HCT116 (cell line): Measurements from ENCODE around the gene PPP3CB.

Source experiments
- EGR1 ChIP-seq: IDR thresholded peaks from 2 replicates; pipeline ENCODE4 v1.6.1; 2012; ENCODE audit warnings: low read depth
- EZH2 ChIP-seq: fragments of 200-600 bp; sonication (generic); IDR thresholded peaks from 2 replicates; pipeline ENCODE4 v1.6.1; 2017; ENCODE audit warnings: antibody characterized with exemption, mixed run types
- EZH2phosphoT487 ChIP-seq: fragments of 200-600 bp; IDR thresholded peaks from 2 replicates; pipeline ENCODE4 v1.6.1; 2018; ENCODE audit warnings: antibody characterized with exemption, borderline replicate concordance
- FOSL1 ChIP-seq: IDR thresholded peaks from 2 replicates; pipeline ENCODE4 v1.6.1; 2012; ENCODE audit warnings: low read depth
- JUND ChIP-seq: IDR thresholded peaks from 2 replicates; pipeline ENCODE4 v1.6.1; 2012
- POLR2A ChIP-seq: IDR thresholded peaks from 2 replicates; pipeline ENCODE4 v1.7.0; 2011; ENCODE audit warnings: borderline replicate concordance; ENCODE audit not compliant: insufficient read depth, insufficient read length; ENCODE audit errors: extremely low read depth
- POLR2AphosphoS5 ChIP-seq: IDR thresholded peaks from 2 replicates; pipeline ENCODE4 v1.6.1; 2011; ENCODE audit warnings: mild to moderate bottlenecking, low read depth, low read length, moderate library complexity
- SRF ChIP-seq: IDR thresholded peaks from 2 replicates; pipeline ENCODE4 v1.6.1; 2012; ENCODE audit warnings: low read depth
- TF ChIP-seq, protein P1 (sequence below): IDR thresholded peaks from 2 replicates; pipeline ENCODE4 v1.6.1; 2012
- TF ChIP-seq, protein P2 (sequence below): IDR thresholded peaks from 2 replicates; pipeline ENCODE4 v1.6.1; 2011; ENCODE audit warnings: mild to moderate bottlenecking, low read length, moderate library complexity; ENCODE audit not compliant: insufficient replicate concordance; ENCODE audit errors: extremely low read depth
- TF ChIP-seq, protein P3 (sequence below), 3 experiments: fragments of 200-600 bp in 1 of 3; sonication (generic) in 1 of 3; IDR thresholded peaks in 2 of 3; conservative IDR thresholded peaks in 1 of 3; 2 replicates each; pipeline ENCODE4 v1.5.1; 2012 to 2017; ENCODE audit warnings: low read depth in 2 of 3, low read length in 2 of 3, antibody characterized with exemption in 1 of 3, borderline replicate concordance in 1 of 3, control low read depth in 1 of 3, mild to moderate bottlenecking in 1 of 3, mixed read lengths in 1 of 3, mixed run types in 1 of 3, moderate library complexity in 1 of 3; ENCODE audit not compliant: insufficient read depth in 1 of 3

DNA sequence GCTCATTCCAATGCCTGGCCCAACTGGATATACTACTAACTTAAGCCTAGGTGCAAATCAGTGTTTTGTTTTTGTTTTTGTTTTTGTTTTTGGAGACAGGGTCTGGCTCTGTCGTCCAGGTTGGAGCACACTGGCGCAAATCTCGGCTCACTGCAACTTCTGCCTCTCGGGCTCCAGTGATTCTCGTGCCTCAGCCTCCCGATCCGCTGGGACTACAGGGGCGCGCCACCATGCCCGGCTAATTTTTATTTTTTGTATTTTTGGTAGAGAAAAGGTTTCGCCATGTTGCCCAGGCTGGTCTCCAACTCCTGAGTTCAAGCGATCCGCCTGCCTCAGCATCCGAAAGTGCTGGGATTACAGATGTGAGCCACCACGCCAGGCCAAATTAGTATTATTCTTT lies 1.6 kb downstream of the PPP3CB start:
- TF ChIP-seq EZH2phosphoT487 (no peak), POLR2AphosphoS5 (no peak), POLR2A (no peak), EZH2 (no peak), SRF (no peak), JUND (no peak), FOSL1 (no peak), EGR1 (no peak)
- TF ChIP-seq, protein P1, sequence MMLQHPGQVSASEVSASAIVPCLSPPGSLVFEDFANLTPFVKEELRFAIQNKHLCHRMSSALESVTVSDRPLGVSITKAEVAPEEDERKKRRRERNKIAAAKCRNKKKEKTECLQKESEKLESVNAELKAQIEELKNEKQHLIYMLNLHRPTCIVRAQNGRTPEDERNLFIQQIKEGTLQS: no peak
- TF ChIP-seq, protein P2, sequence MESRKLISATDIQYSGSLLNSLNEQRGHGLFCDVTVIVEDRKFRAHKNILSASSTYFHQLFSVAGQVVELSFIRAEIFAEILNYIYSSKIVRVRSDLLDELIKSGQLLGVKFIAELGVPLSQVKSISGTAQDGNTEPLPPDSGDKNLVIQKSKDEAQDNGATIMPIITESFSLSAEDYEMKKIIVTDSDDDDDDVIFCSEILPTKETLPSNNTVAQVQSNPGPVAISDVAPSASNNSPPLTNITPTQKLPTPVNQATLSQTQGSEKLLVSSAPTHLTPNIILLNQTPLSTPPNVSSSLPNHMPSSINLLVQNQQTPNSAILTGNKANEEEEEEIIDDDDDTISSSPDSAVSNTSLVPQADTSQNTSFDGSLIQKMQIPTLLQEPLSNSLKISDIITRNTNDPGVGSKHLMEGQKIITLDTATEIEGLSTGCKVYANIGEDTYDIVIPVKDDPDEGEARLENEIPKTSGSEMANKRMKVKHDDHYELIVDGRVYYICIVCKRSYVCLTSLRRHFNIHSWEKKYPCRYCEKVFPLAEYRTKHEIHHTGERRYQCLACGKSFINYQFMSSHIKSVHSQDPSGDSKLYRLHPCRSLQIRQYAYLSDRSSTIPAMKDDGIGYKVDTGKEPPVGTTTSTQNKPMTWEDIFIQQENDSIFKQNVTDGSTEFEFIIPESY: no peak
- TF ChIP-seq, protein P3, sequence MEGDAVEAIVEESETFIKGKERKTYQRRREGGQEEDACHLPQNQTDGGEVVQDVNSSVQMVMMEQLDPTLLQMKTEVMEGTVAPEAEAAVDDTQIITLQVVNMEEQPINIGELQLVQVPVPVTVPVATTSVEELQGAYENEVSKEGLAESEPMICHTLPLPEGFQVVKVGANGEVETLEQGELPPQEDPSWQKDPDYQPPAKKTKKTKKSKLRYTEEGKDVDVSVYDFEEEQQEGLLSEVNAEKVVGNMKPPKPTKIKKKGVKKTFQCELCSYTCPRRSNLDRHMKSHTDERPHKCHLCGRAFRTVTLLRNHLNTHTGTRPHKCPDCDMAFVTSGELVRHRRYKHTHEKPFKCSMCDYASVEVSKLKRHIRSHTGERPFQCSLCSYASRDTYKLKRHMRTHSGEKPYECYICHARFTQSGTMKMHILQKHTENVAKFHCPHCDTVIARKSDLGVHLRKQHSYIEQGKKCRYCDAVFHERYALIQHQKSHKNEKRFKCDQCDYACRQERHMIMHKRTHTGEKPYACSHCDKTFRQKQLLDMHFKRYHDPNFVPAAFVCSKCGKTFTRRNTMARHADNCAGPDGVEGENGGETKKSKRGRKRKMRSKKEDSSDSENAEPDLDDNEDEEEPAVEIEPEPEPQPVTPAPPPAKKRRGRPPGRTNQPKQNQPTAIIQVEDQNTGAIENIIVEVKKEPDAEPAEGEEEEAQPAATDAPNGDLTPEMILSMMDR (IDR thresholded peaks at IDR 0.05 in 2 of 3, conservative IDR thresholded peaks at IDR 0.05 in 1 of 3; ENCODE audit: borderline replicate concordance in 1 of 3, insufficient read depth in 1 of 3, low read depth in 2 of 3, low read length in 2 of 3): no peak
